Spleen (tissue), 7 donors: ENCODE results near the gene SLC16A14.

Source experiments
- POLR2A ChIP-seq, 3 donors: fragments of 450-650 bp; IDR thresholded peaks; one replicate each; pipeline ENCODE4 v1.5.1; 2017; ENCODE audit warnings: antibody characterized with exemption in 3 of 3, mild to moderate bottlenecking in 1 of 3
- TF ChIP-seq, protein P1 (sequence below), 11 experiments: fragments of 200-600 bp in 7 of 11; fragments of 450-650 bp in 4 of 11; sonication (generic) in 4 of 11; IDR thresholded peaks in 8 of 11; conservative IDR thresholded peaks in 3 of 11; 1 replicate in 7 of 11; 2 replicates in 4 of 11; pipeline versions ENCODE4 v1.4.0 to v1.8.0; 2016 to 2021; ENCODE audit warnings: antibody characterized with exemption in 11 of 11, inconsistent platforms in 4 of 11, mild to moderate bottlenecking in 1 of 11
- donor health status: DM: no; HTN: no; CAD: no; lungs with moderate emphysema.
- donor health status: DM: no; HTN: no; CAD: no.
- donor health status: DM: no; HTN: no; CAD: no.

DNA sequence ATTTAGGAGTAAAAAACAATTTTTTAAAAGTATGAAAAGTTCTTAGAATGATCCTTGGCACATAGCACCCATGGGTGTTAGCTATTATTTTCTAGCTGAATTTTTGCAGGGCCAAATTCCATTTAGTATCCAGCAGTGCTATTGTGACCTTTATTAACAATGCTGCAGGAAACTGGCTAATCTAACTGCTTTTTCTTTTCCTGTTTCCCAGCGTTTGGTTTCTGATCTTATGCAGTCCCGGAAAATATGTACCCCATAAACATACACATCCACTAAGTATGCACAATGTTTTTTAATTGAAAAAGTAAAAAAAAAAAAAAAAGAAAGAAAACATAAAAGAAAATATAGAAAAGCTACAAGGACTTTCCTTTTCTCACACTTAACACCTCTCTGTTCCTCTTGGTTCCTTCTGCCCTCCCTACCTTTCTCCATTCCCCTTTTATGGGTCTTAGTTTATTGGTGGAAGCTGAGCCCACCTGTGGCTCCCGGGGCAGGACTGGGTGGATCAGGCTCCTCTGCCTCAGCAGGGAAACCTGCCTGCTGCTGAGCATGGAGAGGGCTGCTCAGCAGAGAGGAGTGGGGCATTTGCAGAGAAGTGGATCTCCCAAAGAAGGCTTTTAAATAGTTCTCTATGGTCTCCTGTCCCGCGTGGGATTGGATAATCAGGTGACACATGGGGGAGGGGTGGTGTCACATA lies 9.3 kb upstream of the SLC16A14 start:
- TF ChIP-seq, protein P1, sequence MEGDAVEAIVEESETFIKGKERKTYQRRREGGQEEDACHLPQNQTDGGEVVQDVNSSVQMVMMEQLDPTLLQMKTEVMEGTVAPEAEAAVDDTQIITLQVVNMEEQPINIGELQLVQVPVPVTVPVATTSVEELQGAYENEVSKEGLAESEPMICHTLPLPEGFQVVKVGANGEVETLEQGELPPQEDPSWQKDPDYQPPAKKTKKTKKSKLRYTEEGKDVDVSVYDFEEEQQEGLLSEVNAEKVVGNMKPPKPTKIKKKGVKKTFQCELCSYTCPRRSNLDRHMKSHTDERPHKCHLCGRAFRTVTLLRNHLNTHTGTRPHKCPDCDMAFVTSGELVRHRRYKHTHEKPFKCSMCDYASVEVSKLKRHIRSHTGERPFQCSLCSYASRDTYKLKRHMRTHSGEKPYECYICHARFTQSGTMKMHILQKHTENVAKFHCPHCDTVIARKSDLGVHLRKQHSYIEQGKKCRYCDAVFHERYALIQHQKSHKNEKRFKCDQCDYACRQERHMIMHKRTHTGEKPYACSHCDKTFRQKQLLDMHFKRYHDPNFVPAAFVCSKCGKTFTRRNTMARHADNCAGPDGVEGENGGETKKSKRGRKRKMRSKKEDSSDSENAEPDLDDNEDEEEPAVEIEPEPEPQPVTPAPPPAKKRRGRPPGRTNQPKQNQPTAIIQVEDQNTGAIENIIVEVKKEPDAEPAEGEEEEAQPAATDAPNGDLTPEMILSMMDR (IDR thresholded peaks at IDR 0.05 in 8 of 11, conservative IDR thresholded peaks at IDR 0.05 in 3 of 11) = no peak
- no peak for TF ChIP-seq POLR2A (IDR thresholded peaks at IDR 0.05)
